COLO668 (cell line): ENCODE results near the gene DUSP10.

Experiments used
- DNase-seq: peaks from one replicate; lab custom pipeline; 2025; ENCODE audit not compliant: unreplicated experiment; lab: John Stamatoyannopoulos, UW

DUSP10 gene

GRCh38 chr1:221765527-221765926, 23.6 kb upstream of the DUSP10 start:
- no peak for DNase-seq

GRCh38 chr1:221762121-221762520, 20.2 kb upstream of the DUSP10 start:
- no peak for DNase-seq

- DNase-seq = no peak
Measured at GRCh38 chr1:221761354-221762002, 19.6 kb upstream of the DUSP10 start.

DNA sequence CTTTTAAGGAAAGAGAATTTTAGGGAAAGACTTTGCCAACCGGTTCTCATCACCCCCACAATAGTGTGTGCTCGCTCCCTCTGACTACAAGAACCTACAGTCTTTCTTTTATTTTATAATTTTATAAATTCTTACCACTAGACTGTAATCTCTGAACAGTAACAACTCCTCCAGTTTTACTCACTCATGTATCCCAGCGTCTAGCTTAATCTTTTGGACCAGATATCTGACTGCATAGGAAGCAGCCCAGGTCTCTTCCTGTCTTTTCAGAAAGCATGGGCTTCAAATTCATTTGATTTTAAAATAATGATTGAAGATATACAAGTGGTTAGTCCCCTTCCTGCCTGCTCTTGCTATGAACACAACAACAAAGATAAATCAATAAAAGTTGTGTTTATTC, 19.0 kb upstream of the DUSP10 start:
- no peak for DNase-seq

DNA sequence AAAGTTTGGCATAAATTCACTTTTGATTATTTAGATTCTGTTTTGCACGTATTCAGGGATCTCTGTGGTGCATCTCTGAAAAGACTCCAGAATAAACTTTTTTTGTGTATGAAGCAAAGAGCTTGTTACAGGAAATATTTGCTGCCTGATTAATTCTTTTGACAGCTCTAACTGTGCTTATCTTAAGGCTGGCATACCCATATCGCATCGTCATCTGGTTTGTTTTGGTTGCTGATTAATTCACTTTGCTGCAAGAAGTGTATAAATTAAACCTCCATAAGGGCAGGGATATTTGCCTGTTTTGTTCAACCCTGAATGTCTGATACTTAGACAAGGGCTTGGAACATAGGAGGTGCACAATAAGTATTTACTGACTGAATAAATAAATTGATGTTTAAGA, 17.5 kb upstream of the DUSP10 start:
- no peak for DNase-seq

GRCh38 chr1:221758455-221758854, 16.6 kb upstream of the DUSP10 start:
- DNase-seq = no peak

- no peak for DNase-seq
Measured at GRCh38 chr1:221756830-221757551, 15.1 kb upstream of the DUSP10 start.

DNA sequence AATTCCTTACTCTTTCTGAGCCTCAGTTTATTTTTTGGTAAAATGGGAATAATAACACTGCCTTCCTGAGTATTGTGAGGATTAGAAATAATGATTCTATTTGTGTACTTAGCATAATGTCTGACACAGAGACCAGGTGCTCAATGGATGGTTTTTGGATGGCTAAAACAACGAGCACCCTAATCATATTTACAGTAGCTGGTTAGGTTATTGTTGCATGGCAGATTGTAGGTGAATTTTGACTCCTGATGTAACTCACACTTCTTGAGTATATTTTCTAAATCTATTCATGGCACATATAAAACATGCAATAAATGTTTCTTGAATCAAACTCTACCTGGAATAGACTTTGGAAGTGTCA, 11.9 kb upstream of the DUSP10 start:
- no peak for DNase-seq

- no peak for DNase-seq
Measured at GRCh38 chr1:221751226-221751887, 9.5 kb upstream of the DUSP10 start.

DNA sequence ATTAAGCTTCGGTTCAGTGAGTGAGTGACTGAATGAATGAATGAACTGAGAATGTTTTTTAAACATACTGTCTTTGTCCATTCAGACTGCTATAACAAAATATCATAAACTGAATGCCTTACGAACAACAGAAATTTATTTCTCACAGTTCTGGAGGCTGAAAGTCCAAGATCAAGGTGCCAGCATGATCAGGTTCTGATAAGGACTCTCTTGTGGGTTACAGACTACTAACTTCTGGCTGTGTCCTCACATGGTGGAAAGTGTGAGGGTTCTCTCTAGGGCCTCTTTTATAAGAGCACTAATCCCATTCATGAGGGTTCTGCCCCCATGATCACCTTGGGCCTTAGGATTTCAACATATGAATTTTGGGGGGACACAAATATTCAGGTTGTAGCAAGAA, 7.1 kb upstream of the DUSP10 start:
- DNase-seq = no peak

DNA sequence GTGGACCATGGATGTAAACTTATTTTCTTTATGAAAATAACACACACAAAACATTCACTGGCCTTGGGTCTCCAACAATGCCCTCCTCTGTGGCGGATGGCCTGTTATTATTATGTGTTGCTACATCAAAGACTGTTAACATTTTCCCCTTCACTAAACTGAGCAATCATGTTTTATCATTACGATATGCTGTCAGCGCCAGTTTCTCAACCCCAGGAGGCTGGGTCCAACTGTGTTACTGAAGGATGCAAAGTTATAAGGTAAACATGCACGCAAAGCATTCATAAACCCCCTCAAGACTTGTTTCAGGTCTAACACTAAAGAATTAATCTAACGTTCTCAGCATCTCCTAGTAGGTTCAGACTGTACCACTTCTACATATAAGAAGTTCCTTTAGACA, 6.0 kb upstream of the DUSP10 start:
- no peak for DNase-seq

DNA sequence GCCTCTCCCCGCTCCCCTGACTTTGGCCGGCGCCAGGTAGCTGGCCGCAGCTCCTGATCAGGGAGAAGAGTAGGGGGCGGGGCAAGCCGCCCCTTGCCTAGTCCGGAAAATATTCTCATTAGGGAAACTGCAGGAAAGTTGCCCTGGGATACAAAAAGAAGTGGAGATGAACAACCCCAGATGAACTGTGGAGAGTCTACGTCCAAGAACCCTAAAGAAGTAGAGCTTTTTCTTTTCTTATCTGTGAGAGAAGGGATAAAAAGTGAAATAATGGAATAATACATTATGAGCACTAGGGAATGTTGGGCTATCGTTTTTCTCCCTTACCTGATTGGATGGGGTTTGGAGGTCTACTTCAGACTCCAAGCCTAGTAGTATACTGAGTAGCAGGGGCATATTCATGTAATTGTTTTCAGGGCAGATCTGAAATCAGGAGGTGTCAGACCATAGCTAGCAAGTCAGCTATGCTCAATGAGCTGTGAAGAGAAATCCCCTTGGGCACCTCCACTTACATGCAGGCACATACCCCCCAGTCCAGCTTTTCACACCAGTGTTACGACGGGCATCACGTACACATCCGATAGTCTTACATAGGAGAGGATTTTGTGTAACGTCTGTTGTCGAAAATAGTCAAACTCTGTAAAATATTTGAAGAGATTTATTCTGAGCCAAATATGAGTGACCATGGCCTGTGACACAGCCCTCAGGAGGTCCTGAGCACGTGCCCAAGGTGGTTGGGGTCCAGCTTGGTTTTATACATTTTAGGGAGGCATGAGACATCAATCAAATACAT, 1.7 kb upstream of the DUSP10 start:
- no peak for DNase-seq

GRCh38 chr1:221742555-221743415, 896 bp upstream of the DUSP10 start:
- DNase-seq = peak; percentile 93

DNA sequence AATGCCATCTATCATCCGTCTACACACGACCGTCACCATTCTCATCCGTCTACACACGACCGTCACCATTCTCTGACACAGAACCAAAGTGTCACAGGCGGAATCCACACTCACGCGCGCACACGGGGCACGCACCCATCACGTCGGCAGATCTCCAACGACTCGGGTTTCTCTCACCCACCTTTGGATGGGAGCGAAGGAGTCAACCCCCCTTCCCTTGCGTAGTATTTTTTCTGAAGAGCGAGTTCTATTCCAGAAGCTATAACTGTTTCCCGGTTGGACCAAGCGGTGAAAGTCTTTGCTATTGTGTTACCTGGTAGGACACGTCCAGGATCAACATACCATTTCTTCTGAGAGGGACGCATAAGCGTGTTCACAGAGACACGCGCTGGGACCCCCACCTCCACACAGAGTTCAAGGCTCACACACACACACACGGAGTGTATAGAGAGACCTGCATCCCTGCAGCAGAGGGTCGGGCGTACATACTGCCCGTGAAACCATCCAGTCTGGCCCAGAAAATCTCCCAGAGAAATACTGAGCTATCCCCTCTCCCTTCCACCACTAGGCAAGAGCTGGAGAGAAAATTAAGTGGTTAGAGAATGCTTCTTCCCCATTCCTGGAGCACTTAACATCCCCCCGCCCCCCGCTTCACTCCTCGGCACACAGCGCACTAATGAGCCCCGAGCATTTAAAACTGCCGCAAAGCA, 741 bp downstream of the DUSP10 start:
- peak; percentile 59 for DNase-seq

DNA sequence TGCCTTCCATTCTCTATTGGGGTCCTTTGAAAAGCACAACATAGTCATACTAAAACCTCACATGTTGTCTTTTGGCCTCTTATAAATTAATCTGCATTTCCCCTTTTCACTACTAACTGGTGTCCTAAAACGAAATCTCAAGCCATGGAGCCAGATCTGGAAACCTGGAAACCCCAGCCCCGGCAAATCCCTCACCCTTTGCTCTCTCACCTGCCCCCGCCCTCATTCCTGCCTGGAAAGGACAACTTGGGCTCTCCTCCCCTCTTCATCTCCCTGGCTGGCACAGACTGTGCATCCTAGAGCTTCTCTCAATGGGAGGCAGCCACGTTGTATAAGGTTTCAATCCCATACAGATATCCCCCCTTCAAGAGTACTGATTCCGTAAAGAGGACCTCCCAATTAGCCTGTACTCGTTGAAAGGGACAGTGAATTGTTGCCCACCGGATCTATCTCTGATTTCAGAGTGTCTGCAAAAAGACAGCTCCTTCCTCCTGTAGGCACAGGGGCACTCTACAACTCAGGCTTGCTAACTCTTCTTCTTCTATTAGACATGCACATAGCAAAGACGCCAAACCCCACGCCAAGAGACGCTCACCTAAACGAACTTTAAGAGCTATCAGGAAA, 1.4 kb downstream of the DUSP10 start:
- peak; percentile 41 for DNase-seq

DNA sequence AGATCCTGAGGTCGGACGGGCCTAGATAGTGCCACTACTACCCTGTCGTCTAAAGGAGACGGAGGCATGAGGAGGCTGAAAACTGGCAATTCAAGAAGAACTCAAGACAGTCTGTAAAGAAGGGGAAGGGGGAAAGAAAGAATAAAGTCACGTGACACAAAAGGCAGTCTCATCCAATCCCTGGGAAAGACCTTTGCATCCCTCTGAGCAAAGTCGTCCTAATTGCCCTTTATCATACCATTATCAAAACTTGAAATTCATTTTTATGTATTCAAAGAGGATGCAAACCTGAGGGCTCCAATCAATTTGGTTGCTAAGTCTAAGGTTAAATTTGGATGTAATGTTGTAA, 2.2 kb downstream of the DUSP10 start:
- no peak for DNase-seq

GRCh38 chr1:221739018-221739676, 2.7 kb downstream of the DUSP10 start:
- DNase-seq = no peak

DNA sequence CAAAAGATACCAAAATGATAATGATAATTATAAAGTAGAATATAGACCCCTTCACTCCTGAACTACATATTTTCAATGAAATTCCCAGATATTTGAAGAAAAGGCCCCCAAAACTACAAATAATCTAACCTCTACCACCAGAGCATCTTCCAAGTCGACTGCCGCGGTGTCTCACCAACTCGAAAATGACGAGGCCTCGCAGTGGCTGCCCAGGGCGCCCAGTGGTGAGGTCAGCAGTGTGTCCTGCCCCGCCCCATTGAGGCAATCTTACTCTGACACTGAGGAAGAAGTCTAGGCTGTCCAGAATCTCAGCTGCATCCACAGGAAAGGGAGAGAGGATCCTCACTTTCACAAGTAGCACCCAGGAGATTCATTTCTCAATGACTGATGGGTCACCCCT, 5.2 kb downstream of the DUSP10 start:
- DNase-seq = no peak

- no peak for DNase-seq
Measured at GRCh38 chr1:221735999-221736398, 5.9 kb downstream of the DUSP10 start.
